Nucleus accumbens (tissue), 56 donors: ENCODE data around the gene PCDHB9.
"Not testable (repeated sequence)": the region's sequence is repeated elsewhere in the genome, so short reads cannot be mapped to it uniquely, and the experiment has no call there.

ENCODE experiments used
- DNase-seq, 56 donors: peaks; one replicate each; lab custom pipeline; 2025; lab: John Stamatoyannopoulos, UW

PCDHB9 gene

GRCh38 chr5:141184117-141184855, 2.7 kb upstream of the PCDHB9 start:
- DNase-seq: not testable (repeated sequence)

GRCh38 chr5:141188682-141189081, 1.7 kb downstream of the PCDHB9 start:
- not testable (repeated sequence) for DNase-seq

DNA sequence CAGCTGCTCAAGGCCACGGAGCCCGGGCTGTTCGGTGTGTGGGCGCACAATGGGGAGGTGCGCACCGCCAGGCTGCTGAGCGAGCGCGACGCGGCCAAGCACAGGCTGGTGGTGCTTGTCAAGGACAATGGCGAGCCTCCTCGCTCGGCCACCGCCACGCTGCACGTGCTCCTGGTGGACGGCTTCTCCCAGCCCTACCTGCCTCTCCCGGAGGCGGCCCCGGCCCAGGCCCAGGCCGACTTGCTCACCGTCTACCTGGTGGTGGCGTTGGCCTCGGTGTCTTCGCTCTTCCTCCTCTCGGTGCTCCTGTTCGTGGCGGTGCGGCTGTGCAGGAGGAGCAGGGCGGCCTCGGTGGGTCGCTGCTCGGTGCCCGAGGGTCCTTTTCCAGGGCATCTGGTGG, 2.2 kb downstream of the PCDHB9 start:
- not testable (repeated sequence) for DNase-seq

- DNase-seq: peak in 19 of 56 donors; percentile 4 to 59 (median 18)
These were observed 5.3 kb downstream of the PCDHB9 start, which contains the start of gene PCDHB10 for GRCh38 chr5:141192110-141192725. TSS of gene PCDHB10 (plus strand) at chr5:141192353. CDS start at chr5:141192553, 200 bp downstream.

DNA sequence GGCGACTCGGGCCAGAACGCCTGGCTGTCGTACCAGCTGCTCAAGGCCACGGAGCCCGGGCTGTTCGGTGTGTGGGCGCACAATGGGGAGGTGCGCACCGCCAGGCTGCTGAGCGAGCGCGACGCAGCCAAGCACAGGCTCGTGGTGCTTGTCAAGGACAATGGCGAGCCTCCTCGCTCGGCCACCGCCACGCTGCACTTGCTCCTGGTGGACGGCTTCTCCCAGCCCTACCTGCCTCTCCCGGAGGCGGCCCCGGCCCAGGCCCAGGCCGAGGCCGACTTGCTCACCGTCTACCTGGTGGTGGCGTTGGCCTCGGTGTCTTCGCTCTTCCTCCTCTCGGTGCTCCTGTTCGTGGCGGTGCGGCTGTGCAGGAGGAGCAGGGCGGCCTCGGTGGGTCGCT, 7.4 kb downstream of the PCDHB9 start:
- not testable (repeated sequence) for DNase-seq

DNA sequence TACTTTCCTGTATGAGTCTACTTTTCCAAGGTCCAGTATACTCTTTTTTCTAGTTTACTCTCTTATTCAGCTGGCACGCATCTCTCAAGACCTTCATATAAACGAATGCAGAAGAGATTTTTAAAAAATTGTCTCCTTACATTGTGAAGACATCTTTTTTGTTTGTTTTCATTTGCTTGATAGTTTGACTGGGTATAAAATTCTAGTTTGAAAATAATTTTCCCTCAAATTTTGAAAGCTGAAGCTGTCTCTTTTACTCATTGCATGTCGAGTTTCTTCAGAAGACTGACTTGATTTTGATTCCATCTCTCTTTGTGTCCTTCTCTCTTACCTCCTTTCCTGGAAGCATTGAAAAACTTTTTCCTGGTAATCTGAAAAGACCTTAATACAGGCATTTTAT, 9.4 kb downstream of the PCDHB9 start:
- no peak for DNase-seq

- DNase-seq: no peak
These were observed 12.6 kb downstream of the PCDHB9 start, which contains the start of gene PCDHB11 for GRCh38 chr5:141199359-141200235. TSS of gene PCDHB11 (plus strand) at chr5:141199627. CDS start at chr5:141199775, 148 bp downstream.

DNA sequence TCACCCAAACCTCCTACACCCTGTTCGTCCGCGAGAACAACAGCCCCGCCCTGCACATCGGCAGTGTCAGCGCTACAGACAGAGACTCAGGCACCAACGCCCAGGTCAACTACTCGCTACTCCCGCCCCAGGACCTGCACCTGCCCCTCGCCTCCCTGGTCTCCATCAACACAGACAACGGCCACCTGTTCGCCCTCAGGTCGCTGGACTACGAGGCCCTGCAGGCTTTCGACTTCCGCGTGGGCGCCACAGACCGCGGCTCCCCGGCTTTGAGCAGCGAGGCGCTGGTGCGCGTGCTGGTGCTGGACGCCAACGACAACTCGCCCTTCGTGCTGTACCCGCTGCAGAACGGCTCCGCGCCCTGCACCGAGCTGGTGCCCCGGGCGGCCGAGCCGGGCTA, 14.2 kb downstream of the PCDHB9 start:
- not testable (repeated sequence) for DNase-seq

DNA sequence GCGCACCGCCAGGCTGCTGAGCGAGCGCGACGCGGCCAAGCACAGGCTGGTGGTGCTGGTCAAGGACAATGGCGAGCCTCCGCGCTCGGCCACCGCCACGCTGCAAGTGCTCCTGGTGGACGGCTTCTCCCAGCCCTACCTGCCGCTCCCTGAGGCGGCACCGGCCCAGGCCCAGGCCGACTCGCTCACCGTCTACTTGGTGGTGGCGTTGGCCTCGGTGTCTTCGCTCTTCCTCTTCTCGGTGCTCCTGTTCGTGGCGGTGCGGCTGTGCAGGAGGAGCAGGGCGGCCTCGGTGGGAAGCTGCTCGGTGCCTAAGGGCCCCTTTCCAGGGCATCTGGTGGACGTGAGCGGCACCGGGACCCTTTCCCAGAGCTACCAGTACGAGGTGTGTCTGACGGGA, 14.7 kb downstream of the PCDHB9 start:
- DNase-seq: not testable (repeated sequence)

GRCh38 chr5:141208478-141208877, 21.5 kb downstream of the PCDHB9 start, which contains the start of gene PCDHB12:
TSS of gene PCDHB12 (plus strand) at chr5:141208719. CDS start at chr5:141208908, 189 bp downstream.
- DNase-seq: peak in 2 of 56 donors; percentile 7 to 26

GRCh38 chr5:141210281-141210680, 23.3 kb downstream of the PCDHB9 start:
- DNase-seq: not testable (repeated sequence)

GRCh38 chr5:141210849-141211248, 23.9 kb downstream of the PCDHB9 start:
- not testable (repeated sequence) for DNase-seq

DNA sequence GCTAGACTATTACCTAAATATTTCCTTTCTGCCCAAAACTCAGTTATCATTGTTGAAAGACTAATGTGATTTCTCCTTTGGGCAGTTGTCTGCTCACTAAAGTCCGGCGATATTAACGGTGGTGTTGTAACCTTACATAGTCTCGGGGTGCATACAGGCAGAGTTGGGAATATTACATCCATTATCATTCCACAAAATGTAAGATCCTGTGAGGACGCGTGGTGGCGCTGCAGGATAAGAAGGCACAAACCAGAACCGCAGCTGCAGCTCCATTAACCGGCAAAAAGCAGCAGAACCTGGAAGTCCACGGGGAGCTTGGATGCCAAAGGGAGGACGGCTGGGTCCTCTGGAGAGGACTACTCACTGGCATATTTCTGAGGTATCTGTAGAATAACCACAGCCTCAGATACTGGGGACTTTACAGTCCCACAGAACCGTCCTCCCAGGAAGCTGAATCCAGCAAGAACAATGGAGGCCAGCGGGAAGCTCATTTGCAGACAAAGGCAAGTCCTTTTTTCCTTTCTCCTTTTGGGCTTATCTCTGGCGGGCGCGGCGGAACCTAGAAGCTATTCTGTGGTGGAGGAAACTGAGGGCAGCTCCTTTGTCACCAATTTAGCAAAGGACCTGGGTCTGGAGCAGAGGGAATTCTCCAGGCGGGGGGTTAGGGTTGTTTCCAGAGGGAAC, 26.8 kb downstream of the PCDHB9 start, which contains the start of gene PCDHB13:
TSS of gene PCDHB13 (plus strand) at position 264 of the 684 bp plus-strand sequence. CDS start at position 469, 205 bp downstream.
- DNase-seq: peak in 21 of 56 donors; percentile 3 to 26 (median 13)

DNA sequence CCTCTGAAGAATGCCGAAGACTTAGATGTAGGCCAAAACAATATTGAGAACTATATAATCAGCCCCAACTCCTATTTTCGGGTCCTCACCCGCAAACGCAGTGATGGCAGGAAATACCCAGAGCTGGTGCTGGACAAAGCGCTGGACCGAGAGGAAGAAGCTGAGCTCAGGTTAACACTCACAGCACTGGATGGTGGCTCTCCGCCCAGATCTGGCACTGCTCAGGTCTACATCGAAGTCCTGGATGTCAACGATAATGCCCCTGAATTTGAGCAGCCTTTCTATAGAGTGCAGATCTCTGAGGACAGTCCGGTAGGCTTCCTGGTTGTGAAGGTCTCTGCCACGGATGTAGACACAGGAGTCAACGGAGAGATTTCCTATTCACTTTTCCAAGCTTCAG, 27.6 kb downstream of the PCDHB9 start:
- not testable (repeated sequence) for DNase-seq

- DNase-seq: not testable (repeated sequence)
These were observed 28.5 kb downstream of the PCDHB9 start for GRCh38 chr5:141215504-141215903.

DNA sequence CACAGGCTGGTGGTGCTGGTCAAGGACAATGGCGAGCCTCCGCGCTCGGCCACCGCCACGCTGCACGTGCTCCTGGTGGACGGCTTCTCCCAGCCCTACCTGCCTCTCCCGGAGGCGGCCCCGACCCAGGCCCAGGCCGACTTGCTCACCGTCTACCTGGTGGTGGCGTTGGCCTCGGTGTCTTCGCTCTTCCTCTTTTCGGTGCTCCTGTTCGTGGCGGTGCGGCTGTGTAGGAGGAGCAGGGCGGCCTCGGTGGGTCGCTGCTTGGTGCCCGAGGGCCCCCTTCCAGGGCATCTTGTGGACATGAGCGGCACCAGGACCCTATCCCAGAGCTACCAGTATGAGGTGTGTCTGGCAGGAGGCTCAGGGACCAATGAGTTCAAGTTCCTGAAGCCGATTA, 29.1 kb downstream of the PCDHB9 start:
- not testable (repeated sequence) for DNase-seq

DNA sequence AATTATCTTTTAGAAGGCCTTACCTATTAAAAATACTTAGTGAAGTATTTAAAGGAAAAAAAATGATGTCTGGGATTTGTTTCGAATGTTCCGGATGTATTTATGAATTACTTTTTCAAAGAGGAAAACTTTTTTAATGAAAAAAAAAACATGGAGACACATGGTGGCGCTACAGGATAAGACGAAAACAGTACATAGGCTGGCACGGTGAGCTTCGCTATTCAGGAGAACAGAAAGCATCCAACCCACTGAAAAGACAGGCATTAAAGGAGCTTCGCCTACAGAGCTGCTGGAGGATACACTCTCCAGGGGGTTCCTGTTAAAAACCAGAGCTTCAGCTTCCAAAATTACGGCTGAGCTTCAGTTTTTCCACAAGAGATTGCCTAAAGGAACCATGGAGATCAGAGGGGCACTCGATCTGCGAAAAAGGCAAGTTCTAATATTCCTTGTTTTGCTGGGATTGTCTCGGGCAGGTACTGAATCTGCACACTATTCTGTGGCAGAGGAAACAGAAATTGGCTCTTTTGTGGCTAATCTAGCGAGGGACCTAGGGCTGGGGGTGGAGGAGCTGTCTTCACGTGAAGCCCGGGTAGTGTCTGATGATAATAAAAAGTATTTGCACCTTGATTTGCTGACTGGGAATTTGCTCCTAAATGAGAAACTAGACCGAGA, 36.3 kb downstream of the PCDHB9 start, which contains the start of gene PCDHB14:
TSS of gene PCDHB14 (plus strand) at position 232 of the 672 bp plus-strand sequence. CDS start at position 395, 163 bp downstream.
- DNase-seq: peak in 1 of 56 donors; percentile 4

- not testable (repeated sequence) for DNase-seq
These were observed 37.9 kb downstream of the PCDHB9 start for GRCh38 chr5:141224844-141225243.

DNA sequence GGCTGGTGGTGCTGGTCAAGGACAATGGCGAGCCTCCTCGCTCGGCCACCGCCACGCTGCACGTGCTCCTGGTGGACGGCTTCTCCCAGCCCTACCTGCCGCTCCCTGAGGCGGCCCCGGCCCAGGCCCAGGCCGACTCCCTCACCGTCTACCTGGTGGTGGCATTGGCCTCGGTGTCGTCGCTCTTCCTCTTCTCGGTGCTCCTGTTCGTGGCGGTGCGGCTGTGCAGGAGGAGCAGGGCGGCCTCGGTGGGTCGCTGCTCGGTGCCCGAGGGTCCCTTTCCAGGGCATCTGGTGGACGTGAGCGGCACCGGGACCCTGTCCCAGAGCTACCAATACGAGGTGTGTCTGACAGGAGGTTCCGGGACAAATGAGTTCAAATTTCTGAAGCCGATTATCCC, 38.5 kb downstream of the PCDHB9 start:
- not testable (repeated sequence) for DNase-seq
